Measurements from ENCODE around the gene HSPB6.

The HSPB6 gene

GRCh38 chr19:35723671-35724070 is 33.2 kb downstream of the HSPB6 start:
- H3K79me2 ChIP-seq (ENCODE audit: control insufficient read depth, low read length): peaks cover 33% of the 10 kb centered on the region
- peaks cover 84% of the 10 kb centered on the region for H3K36me3 ChIP-seq (ENCODE audit: control insufficient read depth, low read length)
- H3K4me1 ChIP-seq (ENCODE audit: control insufficient read depth, low read length): peaks cover 11% of the 10 kb centered on the region
- no peaks in the 10 kb centered on the region for H3F3A ChIP-seq (ENCODE audit: control insufficient read depth, insufficient read depth)
- H3K27ac ChIP-seq (ENCODE audit: low read depth, low read length): no peak overlapping the region
- H3K4me3 ChIP-seq (ENCODE audit: low read length): no peak overlapping the region
- H3K27me3 ChIP-seq (ENCODE audit: control insufficient read depth, low read length): no peaks in the 10 kb centered on the region
- H3K9me3 ChIP-seq (ENCODE audit: control insufficient read depth, insufficient read depth, low read length): no peaks in the 10 kb centered on the region
- no peak overlapping the region for H3K4me2 ChIP-seq (ENCODE audit: low read length)
- TF ChIP-seq EZH2phosphoT487 (IDR thresholded peaks at IDR 0.05; ENCODE audit: borderline replicate concordance, low read length) (no peak), CTCF (IDR thresholded peaks at IDR 0.05; ENCODE audit: low read depth, low read length, poor library complexity, severe bottlenecking) (no peak)
- peaks cover 8% of the 10 kb centered on the region; the same call in 1 of the 2 replicates for H4K20me1 ChIP-seq (ENCODE audit: control insufficient read depth, insufficient read depth, low read depth, low read length)
- no peaks in the 10 kb centered on the region for H3K9me2 ChIP-seq (replicated peaks; ENCODE audit: control insufficient read depth, low read length)

GRCh38 chr19:35722897-35723296 is 33.9 kb downstream of the HSPB6 start:
- Histone ChIP-seq H3K4me2 (ENCODE audit: low read length) (no peak overlapping the region), H4K20me1 (ENCODE audit: control insufficient read depth, insufficient read depth, low read depth, low read length) (peaks cover 10% of the 10 kb centered on the region; the same call in 1 of the 2 replicates), H3K9me2 (replicated peaks; ENCODE audit: control insufficient read depth, low read length) (no peaks in the 10 kb centered on the region), H3K27me3 (ENCODE audit: control insufficient read depth, low read length) (no peaks in the 10 kb centered on the region), H3K27ac (ENCODE audit: low read depth, low read length) (no peak overlapping the region), H3K9me3 (ENCODE audit: control insufficient read depth, insufficient read depth, low read length) (no peaks in the 10 kb centered on the region), H3K4me1 (ENCODE audit: control insufficient read depth, low read length) (peaks cover 11% of the 10 kb centered on the region), H3F3A (ENCODE audit: control insufficient read depth, insufficient read depth) (no peaks in the 10 kb centered on the region), H3K79me2 (ENCODE audit: control insufficient read depth, low read length) (peaks cover 39% of the 10 kb centered on the region), H3K36me3 (ENCODE audit: control insufficient read depth, low read length) (peaks cover 77% of the 10 kb centered on the region), H3K4me3 (ENCODE audit: low read length) (no peak overlapping the region)
- TF ChIP-seq EZH2phosphoT487 (IDR thresholded peaks at IDR 0.05; ENCODE audit: borderline replicate concordance, low read length) (no peak), CTCF (IDR thresholded peaks at IDR 0.05; ENCODE audit: low read depth, low read length, poor library complexity, severe bottlenecking) (no peak)

DNA sequence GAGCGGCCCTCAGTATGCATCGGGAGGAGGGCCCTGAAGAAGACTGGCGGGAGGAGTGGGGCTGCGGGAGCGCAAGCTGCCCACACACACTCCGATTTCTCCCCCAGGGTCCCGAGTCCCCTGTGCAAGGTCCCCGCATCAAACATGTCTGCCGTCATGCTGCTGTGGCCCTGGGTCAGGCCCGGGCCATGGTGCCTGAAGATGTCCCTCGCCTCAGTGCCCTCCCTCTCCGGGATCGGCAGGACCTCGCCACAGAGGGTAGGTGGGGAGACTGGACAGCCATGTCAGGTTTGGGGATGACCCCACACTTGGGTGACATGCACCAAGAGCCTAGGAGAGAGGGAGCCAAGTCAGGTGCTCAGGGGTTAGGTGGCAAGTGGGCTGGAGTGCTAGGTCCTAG is 34.4 kb downstream of the HSPB6 start:
- Histone ChIP-seq H4K20me1 (ENCODE audit: control insufficient read depth, insufficient read depth, low read depth, low read length) (peaks cover 10% of the 10 kb centered on the region; the same call in 1 of the 2 replicates), H3K79me2 (ENCODE audit: control insufficient read depth, low read length) (peaks cover 39% of the 10 kb centered on the region)

More for the DNA sequence above, 34.4 kb downstream of the HSPB6 start:
- H3K4me1 ChIP-seq (ENCODE audit: control insufficient read depth, low read length): peaks cover 11% of the 10 kb centered on the region
- H3K9me3 ChIP-seq (ENCODE audit: control insufficient read depth, insufficient read depth, low read length): no peaks in the 10 kb centered on the region
- H3K36me3 ChIP-seq (ENCODE audit: control insufficient read depth, low read length): peaks cover 72% of the 10 kb centered on the region
- TF ChIP-seq EZH2phosphoT487 (IDR thresholded peaks at IDR 0.05; ENCODE audit: borderline replicate concordance, low read length) (no peak), CTCF (IDR thresholded peaks at IDR 0.05; ENCODE audit: low read depth, low read length, poor library complexity, severe bottlenecking) (no peak)
- H3K9me2 ChIP-seq (replicated peaks; ENCODE audit: control insufficient read depth, low read length): no peaks in the 10 kb centered on the region
- no peak overlapping the region for H3K27ac ChIP-seq (ENCODE audit: low read depth, low read length)
- no peaks in the 10 kb centered on the region for H3K27me3 ChIP-seq (ENCODE audit: control insufficient read depth, low read length)
- H3K4me2 ChIP-seq (ENCODE audit: low read length): no peak overlapping the region
- H3K4me3 ChIP-seq (ENCODE audit: low read length): no peak overlapping the region
- H3F3A ChIP-seq (ENCODE audit: control insufficient read depth, insufficient read depth): no peaks in the 10 kb centered on the region

Data from DOHH2 (cell line).